NCI-H748 (cell line): ENCODE measurements around the gene PIK3R4.

Experiments
- DNase-seq: peaks from one replicate; lab custom pipeline; 2025; ENCODE audit not compliant: unreplicated experiment; lab: John Stamatoyannopoulos, UW

Gene PIK3R4

GRCh38 chr3:130746246-130747039 lies at the start of gene PIK3R4:
Gene PIK3R4 (minus strand): TSS chr3:130746829. CDS start chr3:130745218, 1,611 bp downstream.
- DNase-seq = peak; percentile 97

- DNase-seq = peak; percentile 5
Observed at GRCh38 chr3:130795396-130795795, 48.8 kb upstream of the PIK3R4 start.

- no peak for DNase-seq
Observed at GRCh38 chr3:130792246-130792645, 45.6 kb upstream of the PIK3R4 start.

- DNase-seq = no peak
Observed at GRCh38 chr3:130789782-130790322, 43.2 kb upstream of the PIK3R4 start.

- DNase-seq = peak; percentile 30
Observed at GRCh38 chr3:130787422-130788068, 40.9 kb upstream of the PIK3R4 start.

- DNase-seq = no peak
Observed at GRCh38 chr3:130786306-130786705, 39.7 kb upstream of the PIK3R4 start.

- peak; percentile 28 for DNase-seq
Observed at GRCh38 chr3:130783629-130784028, 37.0 kb upstream of the PIK3R4 start.

GRCh38 chr3:130779486-130779885 lies 32.9 kb upstream of the PIK3R4 start:
- DNase-seq = no peak

- peak; percentile 40 for DNase-seq
Observed at GRCh38 chr3:130779031-130779430, 32.4 kb upstream of the PIK3R4 start.

- DNase-seq = no peak
Observed at GRCh38 chr3:130773366-130773765, 26.7 kb upstream of the PIK3R4 start.

- no peak for DNase-seq
Observed at GRCh38 chr3:130772129-130772528, 25.5 kb upstream of the PIK3R4 start.

- DNase-seq = no peak
Observed at GRCh38 chr3:130770644-130771043, 24.0 kb upstream of the PIK3R4 start.

- no peak for DNase-seq
Observed at GRCh38 chr3:130761730-130762311, 15.2 kb upstream of the PIK3R4 start.

- no peak for DNase-seq
Observed at GRCh38 chr3:130760922-130761321, 14.3 kb upstream of the PIK3R4 start.

- peak; percentile 32 for DNase-seq
Observed at GRCh38 chr3:130759692-130760338, 13.2 kb upstream of the PIK3R4 start.

- no peak for DNase-seq
Observed at GRCh38 chr3:130758624-130759369, 12.2 kb upstream of the PIK3R4 start.

GRCh38 chr3:130757611-130758150 lies 11.1 kb upstream of the PIK3R4 start:
- DNase-seq = no peak

- DNase-seq = peak; percentile 11
Observed at GRCh38 chr3:130755666-130756065, 9.0 kb upstream of the PIK3R4 start.

GRCh38 chr3:130748981-130749380 lies 2.4 kb upstream of the PIK3R4 start:
- no peak for DNase-seq

GRCh38 chr3:130748467-130748861 lies 1.8 kb upstream of the PIK3R4 start:
- DNase-seq = no peak
